Measurements from ENCODE around the gene CHCHD1.
"Not testable (repeated sequence)": the region's sequence is repeated elsewhere in the genome, so short reads cannot be mapped to it uniquely, and the experiment has no call there.

CHCHD1 gene

DNA sequence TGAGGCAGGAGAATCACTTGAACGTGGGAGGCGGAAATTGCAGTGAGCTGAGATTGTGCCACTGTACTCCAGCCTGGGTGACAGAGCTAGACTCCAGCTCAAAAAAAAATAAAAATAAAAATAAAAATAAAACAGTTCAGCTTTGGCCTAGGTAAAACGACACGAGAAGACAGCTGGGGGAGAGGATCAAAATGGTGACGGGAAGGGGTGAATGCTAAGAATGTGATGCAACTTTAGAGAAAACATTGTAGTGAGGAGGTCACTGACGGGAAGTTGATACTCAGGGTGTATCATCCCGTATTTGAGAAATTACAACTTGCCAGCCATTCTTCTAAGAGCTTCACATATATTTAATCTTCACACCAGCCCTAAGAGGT, 28.5 kb downstream of the CHCHD1 start:
- DNase-seq (ENCODE audit: low read depth in 2 of 3, low spot score in 1 of 3) = no peak

GRCh38 chr10:73810735-73811465, 29.1 kb downstream of the CHCHD1 start:
- DNase-seq (ENCODE audit: low read depth in 2 of 3, low spot score in 1 of 3) = peak; percentile 28 to 41 (median 29)

GRCh38 chr10:73812657-73813056, 30.8 kb downstream of the CHCHD1 start:
- no peak for DNase-seq (ENCODE audit: low read depth in 2 of 3, low spot score in 1 of 3)

GRCh38 chr10:73813333-73813732, 31.5 kb downstream of the CHCHD1 start:
- DNase-seq (ENCODE audit: low read depth in 2 of 3, low spot score in 1 of 3) = no peak

- no peak for DNase-seq (ENCODE audit: low read depth in 2 of 3, low spot score in 1 of 3)
Measured at GRCh38 chr10:73814276-73814895, 32.5 kb downstream of the CHCHD1 start.

DNA sequence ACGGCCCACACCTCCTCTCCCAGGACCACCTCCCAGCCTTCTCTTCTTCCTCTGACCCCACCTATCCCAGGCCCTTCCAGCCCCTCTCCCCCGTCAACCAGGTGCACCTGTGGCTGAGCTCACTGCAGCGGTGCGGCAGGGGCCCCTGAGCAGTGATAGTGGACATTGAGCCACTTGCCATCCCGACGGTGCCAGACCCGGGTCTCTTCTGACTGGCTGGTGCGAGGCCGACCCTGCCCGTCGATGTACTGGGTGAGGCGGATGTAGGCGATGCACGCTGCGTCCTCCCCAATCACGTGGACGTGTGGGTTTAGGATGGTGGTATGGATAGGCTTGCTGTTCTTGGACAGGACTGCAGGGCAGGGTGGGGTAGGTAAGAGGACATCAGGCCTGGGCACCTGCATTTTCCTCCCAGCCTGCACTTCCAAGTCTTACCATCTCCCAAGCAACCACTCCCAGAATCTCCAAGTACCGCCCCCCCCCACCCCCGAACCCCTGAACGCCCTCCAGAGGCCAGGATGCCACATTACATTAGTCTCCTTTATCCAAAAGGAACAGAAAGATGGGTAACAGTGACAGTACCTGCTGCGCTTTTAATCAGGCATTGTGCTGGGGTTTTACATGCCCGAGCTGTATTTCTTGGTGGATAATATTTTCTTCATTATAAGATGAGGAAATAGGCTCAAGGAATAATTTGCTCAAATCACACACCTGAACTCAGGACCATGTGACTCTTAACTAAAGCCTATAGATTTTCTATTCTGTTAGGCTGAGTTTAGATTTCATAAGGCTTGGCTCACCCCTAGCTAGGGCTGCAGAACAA, 33.3 kb downstream of the CHCHD1 start:
- no peak for DNase-seq (ENCODE audit: low read depth in 2 of 3, low spot score in 1 of 3)

- no peak for DNase-seq (ENCODE audit: low read depth in 2 of 3, low spot score in 1 of 3)
Measured at GRCh38 chr10:73815719-73816030, 33.8 kb downstream of the CHCHD1 start.

- no peak for DNase-seq (ENCODE audit: low read depth in 2 of 3, low spot score in 1 of 3)
Measured at GRCh38 chr10:73816917-73817729, 35.3 kb downstream of the CHCHD1 start.

DNA sequence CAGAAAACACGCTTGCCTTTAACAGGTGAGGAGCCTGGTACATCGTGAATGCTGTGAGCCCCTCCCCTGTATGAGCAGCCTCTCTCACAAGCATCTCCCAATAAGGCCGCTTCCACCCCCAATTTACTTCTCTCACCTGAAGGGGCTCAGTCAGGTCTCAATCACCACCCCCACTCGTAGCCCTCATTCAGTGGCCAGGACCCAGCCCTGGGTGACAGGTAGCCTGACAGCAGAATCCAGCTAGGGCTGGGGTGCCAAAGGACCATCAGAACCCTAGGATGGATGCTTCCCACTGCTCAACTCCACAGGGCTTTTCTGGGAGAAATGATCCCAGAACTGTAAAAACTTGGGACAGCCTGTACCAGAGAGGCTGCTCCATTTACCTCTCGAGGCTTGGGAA, 36.0 kb downstream of the CHCHD1 start:
- no peak for DNase-seq (ENCODE audit: low read depth in 2 of 3, low spot score in 1 of 3)

DNA sequence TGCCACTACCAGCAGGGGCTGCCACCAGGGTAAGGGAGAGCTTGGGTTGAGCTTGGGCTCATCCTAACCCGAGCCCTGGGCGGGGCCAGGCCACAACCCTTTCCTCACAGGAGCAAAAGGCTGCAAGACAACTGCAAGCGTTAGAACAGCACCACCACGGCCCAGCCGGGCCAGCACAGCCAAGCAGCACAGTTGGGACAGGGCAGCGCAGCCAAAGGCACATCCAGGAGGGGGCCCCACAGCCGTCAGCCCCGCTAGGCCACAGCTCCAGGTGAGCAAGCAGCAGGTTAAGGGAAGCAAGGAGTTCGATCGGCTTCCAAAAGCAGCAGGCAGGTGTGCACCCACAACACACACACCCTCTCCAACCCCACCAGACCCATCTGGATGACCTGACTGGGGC, 36.6 kb downstream of the CHCHD1 start:
- DNase-seq (ENCODE audit: low read depth in 2 of 3, low spot score in 1 of 3) = no peak

DNA sequence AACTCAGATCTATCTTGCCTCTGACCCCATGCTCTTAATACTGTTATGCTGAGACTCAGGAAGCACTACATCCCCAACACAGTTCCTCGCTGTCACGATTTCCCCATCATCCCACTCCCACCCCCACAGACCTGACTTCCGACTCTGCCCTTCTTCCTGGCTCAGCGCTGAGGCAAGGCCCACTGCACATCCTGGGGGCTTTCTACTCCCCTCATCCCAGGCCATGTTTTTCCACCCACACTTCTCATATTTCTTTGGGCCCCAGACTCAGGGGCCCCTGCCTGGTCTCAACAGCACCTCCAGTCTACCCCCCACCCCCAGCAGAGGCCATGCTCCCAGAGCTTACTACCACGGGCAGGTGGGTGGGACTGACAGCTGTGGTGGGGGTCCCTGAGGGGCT, 37.2 kb downstream of the CHCHD1 start:
- no peak for DNase-seq (ENCODE audit: low read depth in 2 of 3, low spot score in 1 of 3)

DNA sequence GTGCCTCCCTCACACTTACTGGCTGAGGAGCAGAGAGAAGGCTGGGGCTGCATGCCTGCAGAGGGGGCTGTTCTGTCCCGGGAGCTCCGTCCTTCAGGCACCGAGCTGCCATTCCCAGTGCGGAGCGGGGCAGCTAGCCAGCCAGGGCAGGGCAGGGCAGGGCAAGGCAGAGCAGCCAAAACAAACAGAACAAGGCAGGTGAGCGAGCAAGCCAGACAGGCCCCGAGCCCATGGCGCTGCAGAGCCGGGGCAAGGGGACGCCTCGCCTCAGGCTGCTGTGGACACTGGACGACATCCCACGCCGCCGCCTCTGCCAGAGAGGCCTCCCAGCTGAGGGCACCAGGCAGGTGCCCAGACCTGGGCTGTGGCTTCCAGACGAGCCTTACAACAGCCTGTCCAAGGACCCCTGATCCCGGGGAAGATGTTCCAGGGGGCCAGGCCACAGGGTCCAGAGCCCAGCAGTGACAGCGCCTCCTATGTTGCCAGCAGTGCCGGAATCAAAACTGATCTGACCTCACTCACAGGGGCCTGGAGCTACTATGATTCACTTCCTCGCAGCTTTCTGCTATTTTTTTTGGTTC, 37.8 kb downstream of the CHCHD1 start:
- DNase-seq (ENCODE audit: low read depth in 2 of 3, low spot score in 1 of 3) = no peak

DNA sequence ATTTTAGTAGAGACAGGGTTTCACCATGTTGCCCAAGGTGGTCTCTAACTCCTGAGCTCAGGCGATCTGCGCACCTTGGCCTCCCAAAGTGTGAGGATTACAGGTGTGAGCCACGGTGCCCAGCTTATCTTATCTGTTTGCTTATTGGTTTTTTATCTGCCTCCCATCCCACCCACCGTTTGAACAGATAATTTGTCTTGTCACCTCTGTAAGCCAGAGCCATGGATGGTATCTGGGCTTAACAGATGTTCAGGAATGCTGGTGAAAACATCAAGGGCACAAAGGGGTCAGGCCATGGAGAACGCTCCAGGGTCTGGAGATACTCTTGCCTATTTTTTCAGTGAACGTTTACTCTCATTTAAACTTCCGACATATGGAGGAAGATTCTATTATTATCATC, 41.5 kb downstream of the CHCHD1 start:
- no peak for DNase-seq (ENCODE audit: low read depth in 2 of 3, low spot score in 1 of 3)

DNA sequence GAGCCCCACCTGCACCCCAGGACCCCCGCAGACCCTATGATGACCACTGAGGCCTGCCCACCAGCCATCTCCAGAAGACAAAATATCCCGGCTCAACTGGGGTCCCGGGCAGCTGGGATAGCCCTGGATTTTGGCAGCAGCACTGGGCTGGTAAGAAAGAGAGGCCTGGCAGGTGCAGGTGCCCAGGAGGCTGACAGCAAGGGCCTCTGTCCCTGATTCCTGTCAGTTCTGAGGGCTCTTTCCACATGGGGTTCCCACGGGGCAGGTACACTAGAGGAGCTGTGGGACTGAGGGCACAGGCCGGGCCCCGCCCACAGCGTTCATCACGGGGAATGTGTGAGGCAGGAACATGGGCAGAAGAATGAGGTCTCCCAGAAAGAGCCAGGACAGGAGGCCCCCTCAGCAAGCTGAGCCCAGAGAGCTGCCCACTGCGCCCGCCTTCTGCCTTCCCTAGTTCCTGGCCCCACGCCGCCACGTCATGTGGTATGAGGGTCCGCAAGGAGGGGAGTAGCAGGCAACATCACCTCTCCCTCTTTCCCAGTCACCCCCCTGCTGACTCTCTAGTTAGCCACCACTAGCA, 42.4 kb downstream of the CHCHD1 start:
- DNase-seq (ENCODE audit: low read depth in 2 of 3, low spot score in 1 of 3) = no peak

DNA sequence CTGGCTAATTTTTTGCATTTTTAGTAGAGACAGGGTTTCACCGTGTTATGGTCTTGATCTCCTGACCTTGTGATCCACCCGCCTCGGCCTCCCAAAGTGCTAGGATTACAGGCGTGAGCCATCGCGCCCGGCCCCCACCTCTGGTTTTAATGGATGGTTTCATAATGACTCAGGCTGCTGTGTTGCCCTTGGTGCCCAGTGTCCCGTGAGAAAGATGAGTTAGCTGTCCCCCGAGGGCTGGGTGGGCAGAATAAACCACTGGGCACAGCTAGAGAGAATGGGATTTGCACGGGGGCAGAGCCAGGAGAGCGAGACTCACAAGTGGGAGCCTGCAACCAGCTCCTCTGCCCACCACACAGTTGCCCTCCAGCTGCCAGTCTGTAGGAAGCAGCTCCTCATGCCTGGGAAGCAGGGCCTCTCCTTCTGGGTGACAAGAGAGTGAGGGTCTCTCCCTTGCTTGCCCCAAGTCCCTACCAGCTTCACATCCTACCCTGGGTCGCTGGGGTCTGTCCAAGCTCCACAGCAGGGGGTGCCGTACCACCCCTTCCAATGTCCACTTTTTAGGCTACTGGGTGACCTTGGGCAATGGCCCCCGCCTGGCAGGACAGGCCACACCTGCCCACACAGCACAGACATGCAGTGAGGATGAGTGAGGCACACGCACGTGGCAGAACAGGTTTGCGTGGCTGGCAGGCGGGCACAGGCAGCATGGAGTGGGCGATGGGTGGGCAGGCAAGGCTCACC, 45.7 kb downstream of the CHCHD1 start:
- DNase-seq (ENCODE audit: low read depth in 2 of 3, low spot score in 1 of 3) = no peak

- DNase-seq (ENCODE audit: low read depth in 2 of 3, low spot score in 1 of 3) = no peak
Measured at GRCh38 chr10:73828161-73828560, 46.3 kb downstream of the CHCHD1 start.

DNA sequence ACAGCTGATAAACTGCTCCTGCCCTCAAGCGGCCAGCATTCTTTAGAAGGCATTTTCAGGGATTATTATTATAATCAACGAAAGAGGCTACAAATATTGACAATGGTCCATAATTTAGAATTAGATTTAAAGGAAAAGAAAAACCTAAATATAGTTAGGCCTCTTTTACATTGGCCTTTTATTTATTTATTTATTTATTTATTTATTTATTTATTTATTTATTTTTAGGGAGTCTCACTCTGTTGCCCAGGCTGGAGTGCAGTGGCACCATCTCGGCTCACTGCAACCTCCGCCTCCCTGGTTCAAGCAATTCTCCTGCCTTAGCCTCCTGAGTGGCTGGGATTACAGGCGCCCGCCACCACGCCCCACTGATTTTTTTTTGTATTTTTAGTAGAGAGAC, 47.2 kb downstream of the CHCHD1 start:
- DNase-seq (ENCODE audit: low read depth in 2 of 3, low spot score in 1 of 3) = not testable (repeated sequence)
